Progenitor cell of endocrine pancreas (in vitro differentiated cells): ENCODE measurements around the gene IL12RB1. TPM values are rescaled to one million over a fixed set of nuclear protein-coding genes. Genes with fewer than 3 reads are reported as not detected.

Experiments
- DNase-seq: peaks from one replicate; pipeline ENCODE4 v3.0.0; 2021; ENCODE audit warnings: low spot score; ENCODE audit not compliant: unreplicated experiment
- H3K27ac Mint-ChIP-seq: 2 replicates; pipeline ENCODE4 v1.8.0; 2021; ENCODE audit warnings: mild to moderate bottlenecking, moderate library complexity, mixed read lengths
- H3K27me3 Mint-ChIP-seq: 2 replicates; pipeline ENCODE4 v1.8.0; 2021; ENCODE audit warnings: mixed read lengths
- H3K36me3 Mint-ChIP-seq: 2 replicates; pipeline ENCODE4 v1.8.0; 2022; ENCODE audit warnings: mixed read lengths; ENCODE audit not compliant: insufficient read depth
- H3K4me1 Mint-ChIP-seq: 2 replicates; pipeline ENCODE4 v1.8.0; 2021; ENCODE audit warnings: low read depth, mixed read lengths
- H3K4me3 Mint-ChIP-seq: 2 replicates; pipeline ENCODE4 v1.8.0; 2021; ENCODE audit warnings: low read depth, mild to moderate bottlenecking, moderate library complexity, mixed read lengths
- H3K9me3 Mint-ChIP-seq: 2 replicates; pipeline ENCODE4 v1.8.0; 2021; ENCODE audit warnings: low read depth, mixed read lengths
- total RNA-seq: library from RNA; stranded (reverse); gene quantifications from 2 replicates; pipeline ENCODE4 v1.2.1, GENCODE V29; 2021
- TF ChIP-seq, protein P1 (sequence below): fragments of 200-600 bp; sonication (generic); IDR thresholded peaks from one replicate; pipeline ENCODE4 v1.5.0; 2021; ENCODE audit warnings: antibody characterized with exemption, mild to moderate bottlenecking; ENCODE audit not compliant: unreplicated experiment

Gene IL12RB1
- total RNA-seq, 1 donor from 2014 or later: not detected

DNA sequence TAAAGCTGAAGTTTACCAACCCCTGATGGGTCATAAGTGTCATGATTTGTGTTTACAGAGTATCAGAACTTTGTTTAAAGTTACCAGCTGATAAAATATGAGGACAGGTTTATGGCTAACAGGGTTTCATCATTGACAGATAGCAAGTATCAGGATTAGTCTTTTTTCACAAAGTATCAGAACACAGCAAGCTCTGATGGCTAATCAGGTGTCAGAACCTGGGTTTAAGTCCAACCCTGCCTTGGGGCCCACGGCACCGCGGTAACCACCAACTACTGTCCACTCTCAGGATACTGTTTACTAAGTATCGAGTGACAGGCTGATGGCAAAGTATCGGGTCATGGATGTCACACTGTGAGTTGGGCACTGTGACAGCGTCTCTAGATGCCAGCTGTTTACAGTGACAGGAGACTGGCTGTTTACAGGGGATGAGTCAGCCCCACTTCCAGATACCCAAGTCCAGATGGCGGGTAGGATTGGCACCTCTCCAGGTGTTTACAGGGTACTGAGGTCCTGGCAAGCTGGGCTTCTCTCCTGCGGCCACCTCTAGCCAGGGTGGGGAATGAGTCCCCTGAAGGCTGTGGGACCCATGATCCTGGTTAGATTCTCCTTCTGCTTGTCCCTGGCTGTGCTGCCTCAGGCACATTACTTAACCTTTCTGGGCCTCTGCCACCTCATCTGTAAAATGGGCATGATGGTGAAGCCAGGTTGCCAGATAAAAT, 57.0 kb downstream of the IL12RB1 start:
- TF ChIP-seq, protein P1, sequence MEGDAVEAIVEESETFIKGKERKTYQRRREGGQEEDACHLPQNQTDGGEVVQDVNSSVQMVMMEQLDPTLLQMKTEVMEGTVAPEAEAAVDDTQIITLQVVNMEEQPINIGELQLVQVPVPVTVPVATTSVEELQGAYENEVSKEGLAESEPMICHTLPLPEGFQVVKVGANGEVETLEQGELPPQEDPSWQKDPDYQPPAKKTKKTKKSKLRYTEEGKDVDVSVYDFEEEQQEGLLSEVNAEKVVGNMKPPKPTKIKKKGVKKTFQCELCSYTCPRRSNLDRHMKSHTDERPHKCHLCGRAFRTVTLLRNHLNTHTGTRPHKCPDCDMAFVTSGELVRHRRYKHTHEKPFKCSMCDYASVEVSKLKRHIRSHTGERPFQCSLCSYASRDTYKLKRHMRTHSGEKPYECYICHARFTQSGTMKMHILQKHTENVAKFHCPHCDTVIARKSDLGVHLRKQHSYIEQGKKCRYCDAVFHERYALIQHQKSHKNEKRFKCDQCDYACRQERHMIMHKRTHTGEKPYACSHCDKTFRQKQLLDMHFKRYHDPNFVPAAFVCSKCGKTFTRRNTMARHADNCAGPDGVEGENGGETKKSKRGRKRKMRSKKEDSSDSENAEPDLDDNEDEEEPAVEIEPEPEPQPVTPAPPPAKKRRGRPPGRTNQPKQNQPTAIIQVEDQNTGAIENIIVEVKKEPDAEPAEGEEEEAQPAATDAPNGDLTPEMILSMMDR: no peak
- Mint-ChIP-seq H3K9me3 (no peaks in the 10 kb centered on the region), H3K27ac (no peak overlapping the region)

DNA sequence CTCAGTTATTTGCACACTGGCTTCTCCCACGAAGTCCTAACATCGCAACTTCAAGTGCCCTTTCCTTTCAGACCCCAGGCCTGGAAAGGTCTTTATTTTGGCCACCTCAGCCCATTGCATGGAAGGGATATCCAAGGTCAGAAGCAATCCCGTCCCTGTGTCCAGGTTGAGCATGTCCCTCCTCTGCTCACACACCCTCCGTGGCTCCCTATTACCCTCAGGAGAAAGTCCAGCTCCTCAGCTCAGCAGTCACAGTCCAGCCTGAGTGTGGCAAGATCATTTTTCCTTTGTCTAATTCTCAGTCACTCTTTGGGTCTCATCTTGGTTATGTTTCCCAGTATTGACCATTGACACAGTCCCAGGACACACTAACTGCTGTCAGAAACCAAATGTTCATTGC, 59.6 kb downstream of the IL12RB1 start:
- Mint-ChIP-seq H3K36me3 (no peaks in the 10 kb centered on the region), H3K4me3 (no peak overlapping the region), H3K27ac (no peak overlapping the region), H3K27me3 (peaks cover 6% of the 10 kb centered on the region), H3K9me3 (no peaks in the 10 kb centered on the region), H3K4me1 (peaks cover 2% of the 10 kb centered on the region)
- TF ChIP-seq, protein P1: no peak
- DNase-seq: no peak

More for the DNA sequence above, 57.0 kb downstream of the IL12RB1 start:
- no peak for DNase-seq
- Mint-ChIP-seq H3K36me3 (no peaks in the 10 kb centered on the region), H3K4me1 (peaks cover 2% of the 10 kb centered on the region), H3K27me3 (peaks cover 10% of the 10 kb centered on the region), H3K4me3 (no peak overlapping the region)

DNA sequence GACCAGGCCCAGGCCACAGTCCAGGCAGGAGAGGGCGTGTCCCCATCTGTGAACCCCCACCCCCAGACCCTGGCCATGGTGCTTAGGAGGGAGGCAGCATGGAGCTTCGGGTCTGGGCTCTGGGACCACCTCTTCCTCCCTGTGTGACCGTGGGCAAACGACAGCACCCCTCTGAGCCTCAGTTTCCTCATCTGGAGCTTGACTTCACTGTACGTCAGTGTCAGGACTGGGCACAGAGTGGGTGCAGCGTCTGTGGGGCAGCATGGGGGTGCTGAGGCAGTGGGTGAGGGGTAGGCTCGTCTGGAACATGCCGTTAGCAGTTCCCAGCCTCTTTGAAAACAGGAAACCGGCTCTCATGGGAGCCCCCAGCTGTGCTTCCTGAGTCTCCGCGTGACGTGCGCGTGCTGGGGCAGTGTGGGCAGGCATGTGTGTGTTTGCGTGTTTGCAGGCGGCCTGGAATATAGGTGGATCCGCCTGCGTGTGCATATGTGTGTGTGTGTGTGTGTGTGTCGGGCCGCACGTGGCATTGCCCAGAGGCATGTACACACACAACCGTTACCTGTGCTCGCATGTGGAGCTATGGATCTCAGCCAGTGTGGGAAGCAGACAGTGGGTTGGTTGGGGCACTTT, 63.0 kb downstream of the IL12RB1 start:
- no peak for DNase-seq
- peaks cover 3% of the 10 kb centered on the region for H3K27me3 Mint-ChIP-seq
- H3K27ac Mint-ChIP-seq: no peak overlapping the region
- no peaks in the 10 kb centered on the region for H3K4me1 Mint-ChIP-seq
- H3K9me3 Mint-ChIP-seq: no peaks in the 10 kb centered on the region
- TF ChIP-seq, protein P1: no peak
- no peak overlapping the region for H3K4me3 Mint-ChIP-seq
- H3K36me3 Mint-ChIP-seq: no peaks in the 10 kb centered on the region

DNA sequence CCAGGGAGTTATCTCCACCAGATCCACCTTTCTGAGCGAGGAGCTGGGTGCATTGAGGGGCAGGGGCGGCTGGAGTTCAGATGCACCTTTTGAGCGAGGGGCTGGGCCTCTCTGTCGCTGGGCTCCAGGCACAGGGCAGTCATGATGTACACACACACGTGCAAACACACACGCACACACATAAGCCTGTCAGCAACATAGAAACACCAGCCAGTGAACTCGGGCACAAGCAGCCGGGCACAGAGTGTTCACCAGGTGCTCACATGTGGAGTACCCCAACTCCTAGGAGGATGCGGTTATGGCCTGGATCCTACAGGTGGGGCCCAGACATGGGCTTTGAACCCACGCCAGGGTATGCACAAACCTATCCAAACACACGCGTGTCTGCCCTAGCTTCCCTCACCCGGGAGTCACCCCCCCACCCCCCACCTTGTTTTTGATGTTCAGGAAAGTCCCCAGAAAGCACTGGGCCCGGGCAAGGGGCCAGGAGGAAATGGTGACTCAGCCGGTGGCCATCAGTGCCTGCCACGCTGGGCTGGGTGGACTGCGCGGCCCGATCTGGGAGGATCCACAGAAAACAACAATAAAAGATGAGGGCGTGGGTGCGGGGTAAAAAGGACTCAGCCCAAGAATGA, 65.5 kb downstream of the IL12RB1 start:
- TF ChIP-seq, protein P1: no peak
- no peaks in the 10 kb centered on the region for H3K4me1 Mint-ChIP-seq
- no peak overlapping the region for H3K27ac Mint-ChIP-seq
- DNase-seq: no peak
- no peak overlapping the region for H3K4me3 Mint-ChIP-seq
- peaks cover 3% of the 10 kb centered on the region for H3K27me3 Mint-ChIP-seq
- H3K36me3 Mint-ChIP-seq: no peaks in the 10 kb centered on the region
- H3K9me3 Mint-ChIP-seq: no peaks in the 10 kb centered on the region

DNA sequence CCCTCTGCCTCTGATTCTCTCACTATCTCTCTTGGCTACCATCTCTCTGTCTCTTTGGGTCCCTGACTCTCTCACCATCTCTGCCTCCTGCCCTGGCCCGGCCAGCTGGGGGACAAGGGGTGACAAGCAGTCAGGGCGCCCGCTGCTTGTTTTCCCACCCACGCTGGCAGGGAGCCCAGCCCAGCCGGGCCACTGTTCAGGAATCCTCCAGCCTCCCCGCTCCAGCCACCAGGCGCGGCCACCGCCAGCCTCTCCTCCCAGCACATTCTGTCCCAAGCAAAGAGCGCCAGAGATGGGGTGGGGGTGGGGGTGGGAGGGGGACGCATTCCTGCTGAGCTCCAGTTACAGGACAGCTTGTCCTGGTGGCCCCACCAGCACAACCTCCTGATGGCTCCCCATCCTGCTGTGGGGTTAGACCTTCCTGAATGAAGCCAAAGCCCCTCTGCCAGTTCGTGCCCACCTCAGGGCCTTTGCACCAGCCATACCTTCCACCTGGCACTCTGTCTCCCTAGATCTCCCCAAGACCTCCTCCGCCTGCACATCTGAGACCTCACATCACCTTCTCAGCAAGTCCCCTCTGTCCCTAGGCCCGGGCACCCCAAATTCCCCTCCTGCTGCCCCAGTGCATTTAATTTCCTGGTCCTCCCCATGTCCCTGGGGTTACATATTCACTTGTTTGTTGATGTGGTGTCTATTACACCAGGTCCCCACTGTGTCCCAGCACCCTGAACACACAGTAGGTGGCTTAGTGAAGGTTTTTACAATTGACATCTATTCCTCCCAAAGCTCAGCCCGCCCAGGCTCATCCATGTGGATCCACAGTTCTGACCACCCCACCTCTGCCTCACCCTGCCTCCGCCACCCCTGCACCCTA, 66.3 kb downstream of the IL12RB1 start:
- peaks cover 3% of the 10 kb centered on the region for H3K27me3 Mint-ChIP-seq
- no peaks in the 10 kb centered on the region for H3K36me3 Mint-ChIP-seq
- no peaks in the 10 kb centered on the region for H3K4me1 Mint-ChIP-seq
- H3K27ac Mint-ChIP-seq: no peak overlapping the region
- no peak overlapping the region for H3K4me3 Mint-ChIP-seq
- DNase-seq: no peak
- TF ChIP-seq, protein P1: no peak
- no peaks in the 10 kb centered on the region for H3K9me3 Mint-ChIP-seq
